GM21390 (cell line): ENCODE data around the gene MEI1.
"Not testable (repeated sequence)": the region's sequence is repeated elsewhere in the genome, so short reads cannot be mapped to it uniquely, and the experiment has no call there.

Experiments used
- ATAC-seq: cut with Tn5 transposase; IDR thresholded peaks from one replicate; pipeline ENCODE4 v1.9.1; 2021; ENCODE audit not compliant: unreplicated experiment

Gene MEI1, protein sequence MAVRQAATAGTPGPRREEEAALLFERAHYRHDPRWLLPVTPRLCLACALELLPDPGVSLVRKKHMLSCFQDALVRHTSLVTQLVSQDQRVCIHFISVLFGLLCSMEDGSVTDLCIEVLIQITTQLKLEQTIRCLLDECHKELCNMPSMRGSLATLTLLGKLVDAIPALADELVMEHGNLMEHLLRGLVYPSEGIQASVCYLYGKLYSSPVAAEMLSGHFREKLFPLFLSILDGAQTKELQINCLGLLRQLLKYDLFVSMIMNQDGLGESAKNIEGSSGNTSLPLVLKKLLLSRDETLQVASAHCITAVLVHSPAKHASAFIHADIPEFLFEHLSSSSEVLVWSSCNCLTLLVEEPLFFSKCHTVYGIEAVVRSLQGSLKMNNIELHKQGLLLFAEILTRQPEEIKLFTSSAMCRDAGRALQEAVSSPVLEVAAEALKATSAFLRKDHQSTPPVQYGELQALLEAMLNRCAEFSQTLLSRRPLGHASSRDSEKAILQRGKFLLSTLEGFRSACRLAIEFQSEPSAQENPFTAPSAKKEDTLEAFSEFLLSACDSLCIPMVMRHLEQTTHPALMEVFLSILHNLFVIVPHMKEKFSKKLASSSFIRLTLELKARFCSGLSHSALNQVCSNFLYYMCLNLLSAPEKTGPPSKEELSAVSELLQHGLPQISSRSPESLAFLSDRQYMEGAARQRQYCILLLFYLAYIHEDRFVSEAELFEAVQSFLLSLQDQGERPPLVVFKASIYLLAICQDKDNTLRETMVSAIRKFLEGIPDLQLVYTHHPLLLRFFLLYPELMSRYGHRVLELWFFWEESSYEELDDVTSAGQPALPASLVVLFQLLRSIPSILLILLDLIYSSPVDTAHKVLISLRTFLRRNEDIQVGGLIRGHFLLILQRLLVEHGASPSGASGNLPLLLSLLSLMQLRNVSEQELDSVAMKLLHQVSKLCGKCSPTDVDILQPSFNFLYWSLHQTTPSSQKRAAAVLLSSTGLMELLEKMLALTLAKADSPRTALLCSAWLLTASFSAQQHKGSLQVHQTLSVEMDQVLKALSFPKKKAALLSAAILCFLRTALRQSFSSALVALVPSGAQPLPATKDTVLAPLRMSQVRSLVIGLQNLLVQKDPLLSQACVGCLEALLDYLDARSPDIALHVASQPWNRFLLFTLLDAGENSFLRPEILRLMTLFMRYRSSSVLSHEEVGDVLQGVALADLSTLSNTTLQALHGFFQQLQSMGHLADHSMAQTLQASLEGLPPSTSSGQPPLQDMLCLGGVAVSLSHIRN

DNA sequence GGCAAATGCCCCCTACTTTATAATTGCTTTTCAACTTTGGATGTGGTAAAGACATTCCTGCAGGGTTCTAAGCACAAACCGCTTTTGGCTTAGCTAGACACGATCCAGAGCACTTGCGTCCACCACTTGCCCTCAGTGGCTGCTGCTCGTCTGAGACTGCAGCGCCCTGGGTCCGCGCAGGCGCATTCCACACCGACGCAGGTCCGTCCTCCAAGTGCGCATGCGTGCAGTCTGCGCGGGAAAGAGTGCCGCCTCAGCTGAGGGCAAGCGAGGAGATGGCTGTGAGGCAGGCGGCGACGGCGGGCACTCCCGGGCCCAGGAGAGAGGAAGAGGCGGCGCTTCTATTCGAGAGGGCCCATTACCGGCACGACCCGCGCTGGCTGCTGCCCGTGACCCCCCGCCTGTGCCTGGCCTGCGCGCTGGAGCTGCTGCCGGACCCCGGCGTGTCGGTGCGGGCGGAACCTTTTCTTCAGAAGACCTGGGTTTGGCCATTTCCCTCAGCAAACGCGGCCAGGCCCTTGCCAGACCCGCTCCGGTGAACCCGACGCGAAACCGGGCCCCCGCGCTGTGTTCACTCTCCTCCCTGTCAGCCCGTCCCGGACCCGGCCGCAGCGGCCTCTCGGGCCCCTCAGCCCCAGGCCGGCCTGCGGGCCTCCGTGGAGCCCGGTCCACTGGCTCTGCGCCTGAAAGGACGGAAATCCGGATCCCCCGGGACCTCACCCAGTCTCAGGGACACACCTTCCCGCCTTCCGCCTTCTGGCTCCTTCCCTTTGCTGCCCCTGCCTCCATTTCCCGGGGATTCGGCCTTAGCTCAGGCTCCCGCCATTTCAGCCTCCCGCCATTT lies at the start of gene MEI1:
TSS of gene MEI1 (plus strand) at position 240 of the 844 bp plus-strand sequence. CDS start at position 276, 36 bp downstream.
- ATAC-seq, result no peak

DNA sequence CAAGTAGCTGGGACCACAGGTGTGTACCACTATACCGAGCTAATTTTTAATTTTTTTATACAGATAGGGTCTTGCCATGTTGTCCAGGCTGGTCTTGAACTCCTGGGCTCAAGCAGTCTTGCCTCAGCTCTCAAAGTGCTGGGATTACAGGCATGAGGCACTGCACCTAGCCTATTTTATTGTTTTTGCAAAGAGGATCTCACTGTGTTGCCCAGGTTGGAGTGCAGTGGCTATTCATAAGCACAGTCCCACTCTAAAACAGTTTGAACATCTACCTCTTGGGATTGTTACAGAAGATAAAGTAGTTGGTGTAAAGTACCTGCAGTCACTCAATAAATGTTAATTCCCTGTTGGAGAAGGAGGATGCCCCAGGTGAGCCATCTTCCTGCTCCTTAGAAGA lies 49.1 kb upstream of the MEI1 start:
- no peak for ATAC-seq

DNA sequence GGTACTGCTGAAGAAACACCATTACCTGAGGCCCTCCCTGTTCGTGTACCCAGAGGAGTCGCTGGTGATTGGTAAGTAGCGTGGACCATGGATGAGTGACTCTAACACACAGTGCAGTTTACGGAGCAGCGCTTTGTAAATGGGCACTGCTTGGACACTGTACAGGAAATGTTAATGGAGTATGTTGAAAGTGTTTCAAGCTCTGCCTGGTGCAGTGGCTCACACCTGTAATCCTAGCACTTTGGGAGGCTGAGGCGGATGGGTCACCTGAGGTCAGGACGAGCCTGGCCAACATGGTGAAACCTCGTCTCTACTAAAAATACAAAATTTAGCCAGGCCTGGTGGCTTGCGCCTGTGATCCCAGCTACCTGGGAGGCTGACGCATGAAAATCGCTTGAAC lies 48.5 kb upstream of the MEI1 start:
- no peak for ATAC-seq

DNA sequence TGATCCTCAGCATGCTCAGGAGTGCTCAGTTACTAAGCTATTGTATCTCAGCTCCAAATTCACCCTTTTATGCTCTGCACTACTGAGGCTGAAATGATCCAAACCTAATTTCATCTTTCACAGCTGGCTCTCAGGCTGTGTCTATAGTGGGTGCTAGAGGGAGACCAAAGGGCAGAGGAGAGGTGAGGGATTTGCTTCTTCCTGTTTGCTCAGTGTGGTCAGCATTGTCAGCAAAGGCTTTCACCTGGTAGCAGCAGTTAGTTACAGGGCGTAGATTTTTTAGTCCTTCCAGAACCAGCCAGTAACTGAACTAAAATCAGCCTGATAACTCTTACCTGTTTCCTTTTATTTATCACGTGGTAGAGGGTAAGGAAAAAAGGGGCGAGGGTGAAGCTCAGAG lies 45.0 kb upstream of the MEI1 start:
- no peak for ATAC-seq

DNA sequence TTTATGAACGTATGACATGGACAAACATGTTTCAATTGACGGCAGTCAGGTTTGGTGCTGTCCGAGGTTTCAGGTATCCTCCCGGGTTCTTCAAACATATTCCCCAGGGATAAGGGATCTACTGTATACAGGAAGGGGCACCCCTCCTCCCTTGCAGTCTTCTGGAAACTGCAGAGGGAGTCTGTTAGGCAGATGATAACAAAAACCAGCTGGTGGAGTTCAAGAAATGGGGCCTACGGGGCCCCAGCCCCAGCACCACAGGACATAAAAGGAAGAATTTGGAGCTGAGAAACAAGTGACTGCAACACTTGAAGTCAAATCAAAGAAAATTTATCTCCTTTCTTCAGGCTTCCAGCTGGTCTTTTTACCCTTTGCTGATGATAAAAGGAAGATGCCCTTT lies 42.7 kb upstream of the MEI1 start:
- ATAC-seq, result no peak

DNA sequence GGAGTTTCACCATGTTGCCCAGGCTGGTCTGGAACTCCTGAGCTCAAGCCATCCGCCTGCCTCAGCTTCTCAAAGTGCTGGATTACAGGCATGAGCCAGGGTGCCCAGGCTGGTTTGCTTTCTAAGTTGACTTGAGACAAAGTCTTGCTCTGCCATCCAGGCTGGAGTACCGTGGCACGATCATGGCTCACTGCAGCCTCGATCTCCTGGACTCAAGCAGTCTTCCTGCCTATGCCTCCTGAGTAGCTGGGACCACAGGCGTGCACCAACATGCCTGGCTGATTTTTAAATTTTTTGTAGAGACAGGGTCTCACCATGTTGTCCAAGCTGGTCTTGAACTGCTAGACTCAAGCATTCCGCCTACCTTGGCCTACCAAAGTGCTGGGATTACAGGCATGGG lies 41.6 kb upstream of the MEI1 start:
- ATAC-seq, result no peak

DNA sequence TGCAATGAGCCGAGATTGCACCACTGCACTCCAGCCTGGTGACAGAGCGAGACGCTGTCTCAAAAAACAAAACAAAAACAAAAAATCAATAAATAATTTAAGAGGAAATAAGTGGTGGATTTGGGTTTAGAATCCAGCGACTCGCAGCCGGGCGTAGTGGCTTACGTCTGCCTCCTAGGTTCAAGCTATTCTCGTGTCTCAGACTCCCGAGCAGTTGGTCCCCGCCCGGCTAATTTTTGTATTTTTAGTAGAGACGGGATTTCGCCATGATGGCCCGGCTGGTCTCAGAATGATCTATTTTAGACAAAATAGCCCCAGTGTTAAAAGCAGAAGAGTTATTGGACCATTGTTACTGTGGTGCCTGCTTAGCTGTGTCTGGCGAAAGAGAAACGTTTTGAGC lies 40.4 kb upstream of the MEI1 start:
- ATAC-seq, result no peak

DNA sequence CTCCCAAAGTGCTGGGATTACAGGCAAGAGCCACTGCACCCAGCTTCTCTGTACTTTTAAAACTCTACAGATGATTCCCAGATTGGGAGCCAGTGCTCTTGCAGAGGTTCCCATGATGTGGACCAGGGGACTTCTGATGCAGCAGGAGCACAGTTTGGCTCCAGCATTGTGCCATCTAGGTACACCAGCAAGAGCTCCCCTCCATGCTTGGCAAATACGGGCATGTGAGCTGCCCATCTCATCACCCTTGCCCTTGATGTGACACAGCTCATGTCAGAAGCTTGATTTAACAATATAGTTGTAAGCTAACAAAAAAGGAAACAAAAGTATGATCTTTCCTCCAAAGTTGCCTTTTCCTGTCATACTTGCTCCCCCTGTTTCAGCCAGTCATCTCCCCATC lies 39.4 kb upstream of the MEI1 start:
- ATAC-seq, result no peak

DNA sequence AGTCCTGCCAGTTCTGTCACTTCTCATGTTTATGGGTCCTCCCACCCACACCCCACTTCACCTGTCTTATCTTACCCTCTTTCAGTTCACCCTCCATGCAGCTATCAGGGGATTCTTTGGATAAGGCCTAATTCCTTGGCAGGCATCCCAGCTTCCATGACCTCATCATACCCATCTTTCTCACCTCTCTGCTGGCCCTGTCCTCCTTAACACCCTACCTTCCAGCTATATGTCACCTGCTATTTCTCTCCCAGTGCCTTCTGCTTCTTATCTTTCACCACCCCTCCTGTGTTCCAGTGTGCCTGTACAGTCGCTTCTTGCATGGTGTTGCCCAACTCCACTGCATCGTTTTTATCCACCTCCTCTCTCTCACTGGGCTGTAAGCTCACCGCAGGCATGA lies 38.9 kb upstream of the MEI1 start:
- no peak for ATAC-seq

DNA sequence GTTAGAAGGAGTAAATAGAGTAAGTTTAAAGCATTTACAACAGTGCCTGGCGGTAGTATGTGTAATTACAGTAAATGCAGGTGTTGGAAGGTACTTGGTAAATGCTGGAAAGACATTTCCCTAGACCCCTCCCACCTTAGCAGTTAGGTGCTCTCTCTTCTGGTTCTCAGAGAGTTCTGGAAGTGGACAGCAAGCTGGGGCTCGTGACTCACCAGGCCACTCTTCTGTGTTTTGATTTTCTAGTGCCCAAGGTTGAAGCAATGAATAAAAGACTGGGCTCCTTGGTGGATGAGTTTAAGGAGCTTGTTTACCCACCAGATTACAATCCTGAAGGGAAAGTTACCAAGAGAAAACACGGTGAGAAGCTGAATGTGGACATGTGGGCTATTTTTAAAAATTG lies 38.2 kb upstream of the MEI1 start:
- ATAC-seq, result no peak

DNA sequence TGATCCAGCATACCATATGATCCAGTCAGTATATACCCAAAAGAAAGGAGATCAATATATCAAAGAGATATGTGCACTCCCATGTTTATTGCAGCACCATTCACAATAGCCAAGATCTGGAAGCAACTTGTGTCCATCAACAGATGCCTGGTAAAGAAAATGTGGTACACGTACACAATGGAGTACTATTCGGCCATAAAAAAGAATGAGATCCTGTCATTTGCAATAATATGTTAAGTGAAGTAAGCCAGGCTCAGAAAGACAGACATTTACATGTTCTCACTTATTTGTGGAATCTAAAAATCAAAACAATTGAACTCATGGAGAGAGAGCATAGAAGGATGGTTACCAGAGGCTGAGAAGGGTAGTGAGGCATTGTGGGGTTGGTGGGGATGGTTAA lies 37.6 kb upstream of the MEI1 start:
- no peak for ATAC-seq

DNA sequence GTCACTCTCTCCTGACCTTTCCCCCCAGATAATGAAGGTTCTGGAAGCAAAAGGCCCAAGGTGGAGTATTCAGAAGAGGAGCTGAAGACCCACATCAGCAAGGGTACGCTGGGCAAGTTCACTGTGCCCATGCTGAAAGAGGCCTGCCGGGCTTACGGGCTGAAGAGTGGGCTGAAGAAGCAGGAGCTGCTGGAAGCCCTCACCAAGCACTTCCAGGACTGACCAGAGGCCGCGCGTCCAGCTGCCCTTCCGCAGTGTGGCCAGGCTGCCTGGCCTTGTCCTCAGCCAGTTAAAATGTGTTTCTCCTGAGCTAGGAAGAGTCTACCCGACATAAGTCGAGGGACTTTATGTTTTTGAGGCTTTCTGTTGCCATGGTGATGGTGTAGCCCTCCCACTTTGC lies 35.7 kb upstream of the MEI1 start:
- ATAC-seq, result not testable (repeated sequence)

DNA sequence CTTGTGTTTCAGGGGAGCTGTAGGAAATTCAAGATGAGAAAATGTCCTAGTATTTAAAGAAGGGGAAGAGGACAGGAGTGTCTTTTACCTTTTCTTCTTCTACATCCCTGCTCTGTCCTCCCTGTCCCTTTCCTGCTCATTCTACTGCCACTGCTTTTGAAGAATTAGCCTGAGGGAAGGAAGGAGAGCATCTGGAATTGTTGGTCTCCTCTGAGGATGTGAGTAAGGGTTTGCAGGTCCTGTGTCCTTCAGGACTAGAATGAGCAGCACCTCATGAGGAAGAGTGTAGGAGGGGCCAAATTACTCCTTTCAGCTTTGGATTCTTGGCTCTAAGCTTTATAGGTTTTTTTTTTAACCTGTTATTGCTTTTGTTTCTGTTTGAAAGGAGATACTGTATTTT lies 34.8 kb upstream of the MEI1 start:
- no peak for ATAC-seq

DNA sequence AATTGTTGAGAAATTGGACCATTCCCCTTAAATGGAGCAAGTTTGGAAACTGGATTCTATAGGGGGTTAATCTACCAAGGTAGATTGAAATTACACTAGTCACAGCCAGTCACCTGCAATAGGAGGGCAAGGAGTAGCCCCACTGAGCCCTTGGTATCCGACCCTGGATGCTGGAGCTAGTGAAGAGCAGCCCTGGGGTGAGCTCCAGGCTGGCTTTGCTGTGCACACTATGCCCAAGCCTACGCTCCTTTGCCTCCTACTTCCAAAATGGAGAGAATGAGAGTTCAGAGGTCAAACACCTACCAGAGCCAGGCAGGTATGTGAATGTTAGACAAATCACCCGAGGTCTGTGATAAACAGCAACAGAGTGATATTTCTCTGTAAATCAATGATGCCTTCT lies 34.4 kb upstream of the MEI1 start:
- no peak for ATAC-seq

DNA sequence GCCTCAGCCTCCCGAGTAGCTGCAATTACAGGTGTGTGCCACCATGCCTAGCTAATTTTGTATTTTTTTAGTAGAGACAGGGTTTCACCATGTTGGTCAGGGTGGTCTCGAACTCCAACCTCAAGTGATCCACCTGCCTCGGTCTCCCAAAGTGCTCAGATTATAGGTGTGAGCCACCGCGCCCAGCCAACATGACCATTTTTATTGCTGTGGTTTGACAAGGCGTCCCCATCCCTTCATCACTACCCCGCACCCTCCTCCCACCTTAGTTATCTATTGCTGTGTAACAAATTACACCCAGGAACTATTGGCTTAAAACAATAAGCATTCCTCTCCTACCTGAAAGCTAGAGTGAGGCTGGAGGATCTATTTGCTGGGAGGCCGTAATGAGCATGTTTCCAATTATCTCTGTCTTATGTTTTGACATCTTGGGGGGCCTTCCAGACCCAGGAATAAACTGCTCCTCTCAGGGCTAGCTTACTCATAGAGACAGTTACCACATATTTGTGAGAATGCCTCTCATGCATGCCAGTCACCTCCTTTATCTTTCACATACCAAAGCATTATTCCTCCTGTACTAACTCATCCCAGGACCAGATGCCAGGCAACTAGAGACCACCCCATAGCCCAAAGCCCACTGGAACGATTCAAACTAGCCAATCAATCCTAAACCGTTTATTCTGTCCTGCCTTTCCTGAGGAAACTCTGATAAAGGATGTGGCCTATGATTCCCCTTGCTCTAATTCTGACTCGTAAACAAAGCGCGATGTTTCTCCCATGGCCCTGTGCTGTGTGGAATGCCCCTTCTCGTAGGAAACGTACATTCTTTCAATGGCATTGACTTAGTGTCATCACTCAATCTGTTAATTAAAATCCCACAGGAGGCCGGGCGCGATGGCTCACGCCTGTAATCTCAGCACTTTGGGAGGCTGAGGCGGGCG lies 30.1 kb upstream of the MEI1 start:
- ATAC-seq, result no peak

DNA sequence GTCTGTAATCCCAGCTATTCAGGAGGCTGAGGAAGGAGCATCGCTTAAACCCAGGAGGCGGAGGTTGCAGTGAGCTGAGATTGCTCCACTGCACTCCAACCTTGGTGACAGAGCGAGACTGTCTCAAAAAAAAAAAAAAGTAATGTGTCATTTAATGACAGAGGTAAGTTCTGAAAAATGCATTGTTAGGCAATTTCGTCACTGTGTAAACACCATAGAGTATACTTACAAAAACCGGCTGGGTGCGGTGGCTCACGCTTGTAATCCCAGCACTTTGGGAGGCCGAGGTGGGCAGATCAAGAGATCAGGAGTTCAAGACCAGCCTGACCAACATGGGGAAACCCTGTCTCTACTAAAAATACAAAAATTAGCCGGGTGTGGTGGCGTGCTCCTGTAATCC lies 27.2 kb upstream of the MEI1 start:
- not testable (repeated sequence) for ATAC-seq

DNA sequence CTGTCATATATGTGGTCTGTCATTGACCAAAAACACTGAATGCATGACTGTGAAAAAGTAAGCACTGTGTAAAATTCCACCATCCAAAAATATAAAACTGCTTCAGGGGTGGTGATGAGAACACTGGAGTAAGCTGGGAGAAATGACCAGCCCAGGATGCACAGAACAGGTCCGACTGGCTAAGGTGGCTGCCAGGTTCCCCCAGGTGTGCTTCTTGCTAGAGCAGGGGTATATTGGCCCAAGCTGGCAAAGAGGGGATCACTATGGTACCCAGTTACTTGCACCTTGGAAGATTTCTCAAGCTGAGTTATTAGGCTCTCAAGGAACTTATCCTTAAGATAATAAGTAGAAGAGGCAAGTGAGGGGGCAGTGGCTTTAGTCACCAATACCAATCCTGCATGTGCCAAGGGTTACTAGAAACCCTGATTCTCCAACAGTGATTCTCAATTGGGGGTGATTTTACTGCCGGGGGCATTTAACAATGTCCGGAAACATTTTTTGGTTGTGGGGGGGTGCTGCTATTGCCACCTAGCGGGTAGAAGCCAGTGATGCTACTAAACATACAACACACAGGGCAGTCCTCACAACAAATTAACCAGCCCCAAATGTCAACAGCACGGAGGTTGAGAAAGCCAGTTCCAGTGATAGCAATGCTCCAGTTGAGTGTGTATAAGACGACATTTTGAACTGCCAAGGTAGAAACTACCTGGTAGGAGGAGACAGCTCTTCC lies 26.4 kb upstream of the MEI1 start:
- no peak for ATAC-seq

DNA sequence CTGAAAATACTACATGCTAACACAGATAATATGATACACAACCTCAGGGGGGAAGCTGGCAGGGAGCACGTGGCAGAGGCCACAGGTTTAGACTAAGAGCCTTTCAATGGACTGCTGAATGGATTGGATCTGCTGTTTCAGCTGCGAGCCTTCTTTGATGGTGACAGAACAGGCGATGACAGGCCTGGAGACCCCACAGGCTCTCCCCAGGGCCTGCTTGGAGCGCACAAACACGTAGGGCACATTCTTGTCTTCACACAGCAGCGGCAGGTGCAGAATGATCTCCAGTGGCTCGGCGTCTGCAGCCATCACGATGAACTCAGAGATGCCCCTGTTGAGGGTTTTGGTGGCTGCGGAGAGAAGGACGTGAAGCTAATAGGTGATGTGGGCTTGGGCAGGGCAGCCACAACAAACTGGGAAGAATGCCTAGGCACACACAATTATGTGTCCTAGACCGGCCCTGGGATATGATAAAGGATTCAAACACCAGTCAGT lies 24.4 kb upstream of the MEI1 start:
- ATAC-seq, result no peak

DNA sequence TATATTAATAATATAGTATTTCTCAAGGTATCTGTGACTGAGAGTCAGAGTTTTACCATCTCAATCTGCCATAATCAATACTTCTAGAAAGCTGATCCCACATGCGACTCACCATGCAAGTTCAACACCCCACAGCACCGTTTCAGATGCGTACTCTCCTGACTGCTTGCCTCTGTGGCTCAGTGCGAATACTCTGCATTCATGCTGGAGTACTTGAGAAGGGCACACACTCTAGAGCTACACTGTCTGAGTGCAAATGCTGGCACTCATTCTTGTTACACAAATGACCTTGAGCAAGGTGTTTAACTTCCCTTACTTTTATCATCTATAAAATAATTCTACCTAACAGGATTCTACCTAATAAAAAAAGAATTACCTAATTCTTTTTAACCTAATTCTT lies 23.2 kb upstream of the MEI1 start:
- no peak for ATAC-seq
